GM18909 (cell line): ENCODE measurements around the gene RNF112.

Source experiments
- ATAC-seq: cut with Tn5 transposase; IDR thresholded peaks from one replicate; pipeline ENCODE4 v1.9.1; 2021; ENCODE audit warnings: mild to moderate bottlenecking; ENCODE audit not compliant: unreplicated experiment, poor library complexity

Gene RNF112

DNA sequence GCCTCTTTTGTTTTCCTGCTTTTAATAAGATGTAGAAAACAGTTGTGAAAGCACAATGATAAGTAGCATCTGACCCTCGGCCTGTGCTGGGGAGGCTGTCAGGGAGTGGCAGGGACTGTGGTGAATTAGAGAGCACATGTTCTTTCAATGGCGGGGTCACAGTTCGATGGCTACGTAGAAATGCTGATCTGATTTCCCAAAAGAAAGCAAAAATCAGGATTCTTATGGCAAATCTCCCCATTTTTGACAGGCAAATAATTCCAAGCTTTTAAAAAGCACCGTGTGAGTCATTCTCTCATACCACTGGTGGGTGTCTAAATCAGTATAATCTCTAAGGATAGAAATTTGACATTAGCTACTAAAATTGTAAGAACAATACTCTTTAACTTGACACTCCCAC is 36.9 kb upstream of the RNF112 start:
- no peak for ATAC-seq

DNA sequence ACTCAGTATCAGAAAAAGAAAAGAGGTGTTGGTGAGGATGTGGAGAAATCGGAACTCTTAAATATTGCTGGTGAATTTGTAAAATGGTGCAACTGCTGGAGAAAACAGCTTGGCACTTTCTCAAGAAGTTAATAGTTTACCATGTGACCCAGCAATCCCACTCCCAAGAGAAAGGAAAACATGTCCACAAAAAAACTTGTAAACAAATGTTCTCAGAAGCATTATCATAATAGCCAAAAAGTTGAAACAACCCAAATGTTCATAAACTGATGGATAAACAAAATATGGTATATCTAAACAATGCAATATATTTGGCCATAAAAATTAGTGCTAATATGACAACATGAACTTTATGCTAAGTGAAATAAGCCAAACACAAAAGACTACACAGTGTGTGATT is 35.3 kb upstream of the RNF112 start:
- no peak for ATAC-seq

DNA sequence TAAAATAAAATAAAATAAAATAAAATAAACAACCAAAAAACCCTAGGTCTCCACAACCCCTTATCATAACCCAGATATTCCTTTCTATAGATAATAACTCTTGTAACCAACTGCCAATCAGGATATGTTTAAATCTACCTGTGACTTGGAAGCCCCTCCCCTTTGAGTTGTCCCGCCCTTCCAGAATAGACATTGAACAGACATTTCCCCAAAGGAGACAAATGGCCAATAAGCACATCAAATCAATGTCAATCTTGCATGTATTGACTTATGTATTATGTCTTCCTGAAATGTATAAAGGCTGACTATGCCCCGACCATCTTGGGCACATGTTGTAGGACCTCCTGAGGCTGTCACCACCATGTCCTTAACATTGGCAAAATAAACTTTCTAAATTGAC is 34.2 kb upstream of the RNF112 start:
- no peak for ATAC-seq

DNA sequence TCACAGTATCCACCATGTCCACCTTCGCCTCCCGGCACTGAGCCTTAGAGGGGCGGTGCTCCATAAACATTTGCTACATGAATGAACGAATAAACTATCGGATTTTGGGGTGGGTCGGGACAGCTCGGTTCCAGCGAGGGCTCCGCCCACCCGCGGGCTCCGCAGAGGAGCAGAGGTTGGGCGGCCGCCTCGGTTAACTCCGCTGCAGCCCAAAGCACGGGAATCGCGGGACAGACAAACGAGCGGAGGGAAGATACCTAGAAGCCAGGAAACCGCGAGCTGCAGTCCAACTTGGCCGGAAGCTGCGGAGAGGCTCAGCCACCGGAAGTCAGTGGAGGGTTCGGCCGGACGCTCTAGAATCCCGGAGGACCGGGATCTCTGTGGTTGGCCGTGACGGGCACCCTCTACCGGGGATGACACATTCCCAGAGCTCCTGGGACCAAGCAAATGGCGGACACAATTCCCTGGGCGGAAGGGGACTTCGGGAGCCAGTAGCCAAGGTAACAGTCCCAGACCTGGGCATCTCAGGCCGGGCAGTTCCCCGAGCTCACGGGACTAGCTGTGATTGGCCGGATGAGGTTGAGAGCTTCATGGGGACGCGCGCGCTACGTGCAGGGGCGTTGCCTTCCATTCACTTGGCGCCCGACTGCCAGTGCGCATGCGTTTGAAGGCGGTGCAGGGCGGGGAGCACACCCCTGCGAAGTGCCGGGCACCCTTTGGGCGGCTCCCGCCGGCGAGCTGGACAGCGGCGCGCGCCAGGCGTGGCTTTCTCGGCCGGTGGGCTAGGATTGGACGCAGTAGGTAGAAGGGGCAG is 33.2 kb upstream of the RNF112 start:
- peak; percentile 92 for ATAC-seq

DNA sequence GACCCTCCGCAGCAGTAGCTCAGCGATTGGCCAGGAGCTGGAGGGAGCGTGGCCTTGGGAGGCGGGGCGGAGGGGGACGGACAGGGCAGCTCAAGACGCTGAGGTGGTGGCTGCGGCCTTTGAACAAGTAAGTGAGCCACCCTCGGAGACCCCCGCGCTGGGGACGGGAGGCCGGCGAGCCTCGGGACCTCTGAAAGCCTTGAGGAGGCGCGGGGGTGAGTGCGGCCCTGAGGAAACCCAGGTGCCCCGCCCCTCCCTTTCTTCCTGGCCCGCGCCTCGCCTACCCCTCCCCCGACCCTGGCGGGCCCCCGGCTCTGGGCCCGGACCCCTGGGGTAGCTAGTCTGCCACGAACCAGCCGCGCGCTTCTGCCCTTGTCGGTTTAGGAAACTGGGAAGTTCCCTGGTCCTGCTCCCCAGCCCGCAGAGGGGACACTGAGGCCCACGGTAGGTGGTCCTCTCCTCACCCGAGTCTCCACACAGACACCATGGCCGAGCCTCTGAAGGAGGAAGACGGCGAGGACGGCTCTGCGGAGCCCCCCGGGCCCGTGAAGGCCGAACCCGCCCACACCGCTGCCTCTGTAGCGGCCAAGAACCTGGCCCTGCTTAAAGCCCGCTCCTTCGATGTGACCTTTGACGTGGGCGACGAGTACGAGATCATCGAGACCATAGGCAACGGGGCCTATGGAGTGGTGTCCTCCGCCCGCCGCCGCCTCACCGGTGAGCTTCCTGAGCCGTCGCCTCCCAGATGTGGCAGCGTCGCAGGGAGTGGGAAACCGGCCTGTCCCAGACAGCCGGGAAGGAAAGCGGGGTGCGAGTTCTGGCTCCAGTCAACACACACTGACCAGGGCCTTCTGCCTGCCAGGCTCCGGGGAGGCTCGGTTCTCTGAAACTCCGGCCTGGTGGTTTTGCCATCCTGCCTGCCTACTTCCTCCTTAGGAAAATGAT is 32.3 kb upstream of the RNF112 start, which contains the start of gene MAPK7:
Gene MAPK7, plus strand, starts transcription at position 83 of the 945 bp plus-strand sequence. Its CDS starts 403 bp downstream, at position 486.
- peak; percentile 20 for ATAC-seq

DNA sequence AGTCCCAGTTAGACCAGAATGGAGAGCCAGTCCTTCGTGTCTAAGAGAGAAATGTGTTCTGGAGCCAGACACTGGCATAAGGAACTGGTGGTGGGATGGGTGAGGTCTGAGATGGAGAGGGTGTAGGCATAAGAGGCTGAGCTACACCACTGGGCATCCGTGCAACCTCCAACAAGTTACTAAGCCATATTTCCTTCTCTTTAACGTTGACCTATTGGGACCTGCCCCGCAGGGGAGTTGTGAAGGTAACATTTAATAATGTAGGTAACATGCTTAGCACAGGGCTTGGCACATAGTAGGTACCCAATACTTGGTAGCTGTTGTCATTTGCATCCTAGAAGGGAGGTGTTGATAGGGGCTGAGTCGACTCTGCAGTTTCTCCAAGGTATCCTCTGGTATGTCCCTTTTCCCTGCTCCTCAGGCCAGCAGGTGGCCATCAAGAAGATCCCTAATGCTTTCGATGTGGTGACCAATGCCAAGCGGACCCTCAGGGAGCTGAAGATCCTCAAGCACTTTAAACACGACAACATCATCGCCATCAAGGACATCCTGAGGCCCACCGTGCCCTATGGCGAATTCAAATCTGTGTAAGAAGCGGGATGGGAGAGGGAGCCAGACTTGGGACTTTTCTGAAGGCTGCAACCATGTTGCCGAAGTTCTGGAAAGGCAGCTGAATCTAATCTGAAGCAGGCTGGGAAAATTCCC is 31.5 kb upstream of the RNF112 start:
- ATAC-seq: no peak

DNA sequence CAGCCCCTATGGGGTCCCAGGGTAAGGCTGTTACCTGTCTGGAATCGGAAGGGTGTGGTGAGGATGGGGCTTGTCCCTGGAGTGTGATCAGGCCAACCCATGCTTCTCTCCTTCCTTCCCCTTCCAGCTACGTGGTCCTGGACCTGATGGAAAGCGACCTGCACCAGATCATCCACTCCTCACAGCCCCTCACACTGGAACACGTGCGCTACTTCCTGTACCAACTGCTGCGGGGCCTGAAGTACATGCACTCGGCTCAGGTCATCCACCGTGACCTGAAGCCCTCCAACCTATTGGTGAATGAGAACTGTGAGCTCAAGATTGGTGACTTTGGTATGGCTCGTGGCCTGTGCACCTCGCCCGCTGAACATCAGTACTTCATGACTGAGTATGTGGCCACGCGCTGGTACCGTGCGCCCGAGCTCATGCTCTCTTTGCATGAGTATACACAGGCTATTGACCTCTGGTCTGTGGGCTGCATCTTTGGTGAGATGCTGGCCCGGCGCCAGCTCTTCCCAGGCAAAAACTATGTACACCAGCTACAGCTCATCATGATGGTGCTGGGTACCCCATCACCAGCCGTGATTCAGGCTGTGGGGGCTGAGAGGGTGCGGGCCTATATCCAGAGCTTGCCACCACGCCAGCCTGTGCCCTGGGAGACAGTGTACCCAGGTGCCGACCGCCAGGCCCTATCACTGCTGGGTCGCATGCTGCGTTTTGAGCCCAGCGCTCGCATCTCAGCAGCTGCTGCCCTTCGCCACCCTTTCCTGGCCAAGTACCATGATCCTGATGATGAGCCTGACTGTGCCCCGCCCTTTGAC is 30.3 kb upstream of the RNF112 start:
- ATAC-seq: no peak

DNA sequence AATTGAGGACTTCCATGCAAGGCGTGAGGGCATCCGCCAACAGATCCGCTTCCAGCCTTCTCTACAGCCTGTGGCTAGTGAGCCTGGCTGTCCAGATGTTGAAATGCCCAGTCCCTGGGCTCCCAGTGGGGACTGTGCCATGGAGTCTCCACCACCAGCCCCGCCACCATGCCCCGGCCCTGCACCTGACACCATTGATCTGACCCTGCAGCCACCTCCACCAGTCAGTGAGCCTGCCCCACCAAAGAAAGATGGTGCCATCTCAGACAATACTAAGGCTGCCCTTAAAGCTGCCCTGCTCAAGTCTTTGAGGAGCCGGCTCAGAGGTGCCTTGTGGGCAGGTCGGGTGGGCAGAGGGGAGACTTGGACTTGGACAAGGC is 29.7 kb upstream of the RNF112 start:
- ATAC-seq: no peak

DNA sequence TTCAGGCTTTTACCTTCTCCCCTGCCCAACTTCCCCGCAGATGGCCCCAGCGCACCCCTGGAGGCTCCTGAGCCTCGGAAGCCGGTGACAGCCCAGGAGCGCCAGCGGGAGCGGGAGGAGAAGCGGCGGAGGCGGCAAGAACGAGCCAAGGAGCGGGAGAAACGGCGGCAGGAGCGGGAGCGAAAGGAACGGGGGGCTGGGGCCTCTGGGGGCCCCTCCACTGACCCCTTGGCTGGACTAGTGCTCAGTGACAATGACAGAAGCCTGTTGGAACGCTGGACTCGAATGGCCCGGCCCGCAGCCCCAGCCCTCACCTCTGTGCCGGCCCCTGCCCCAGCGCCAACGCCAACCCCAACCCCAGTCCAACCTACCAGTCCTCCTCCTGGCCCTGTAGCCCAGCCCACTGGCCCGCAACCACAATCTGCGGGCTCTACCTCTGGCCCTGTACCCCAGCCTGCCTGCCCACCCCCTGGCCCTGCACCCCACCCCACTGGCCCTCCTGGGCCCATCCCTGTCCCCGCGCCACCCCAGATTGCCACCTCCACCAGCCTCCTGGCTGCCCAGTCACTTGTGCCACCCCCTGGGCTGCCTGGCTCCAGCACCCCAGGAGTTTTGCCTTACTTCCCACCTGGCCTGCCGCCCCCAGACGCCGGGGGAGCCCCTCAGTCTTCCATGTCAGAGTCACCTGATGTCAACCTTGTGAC is 29.1 kb upstream of the RNF112 start:
- ATAC-seq: no peak

DNA sequence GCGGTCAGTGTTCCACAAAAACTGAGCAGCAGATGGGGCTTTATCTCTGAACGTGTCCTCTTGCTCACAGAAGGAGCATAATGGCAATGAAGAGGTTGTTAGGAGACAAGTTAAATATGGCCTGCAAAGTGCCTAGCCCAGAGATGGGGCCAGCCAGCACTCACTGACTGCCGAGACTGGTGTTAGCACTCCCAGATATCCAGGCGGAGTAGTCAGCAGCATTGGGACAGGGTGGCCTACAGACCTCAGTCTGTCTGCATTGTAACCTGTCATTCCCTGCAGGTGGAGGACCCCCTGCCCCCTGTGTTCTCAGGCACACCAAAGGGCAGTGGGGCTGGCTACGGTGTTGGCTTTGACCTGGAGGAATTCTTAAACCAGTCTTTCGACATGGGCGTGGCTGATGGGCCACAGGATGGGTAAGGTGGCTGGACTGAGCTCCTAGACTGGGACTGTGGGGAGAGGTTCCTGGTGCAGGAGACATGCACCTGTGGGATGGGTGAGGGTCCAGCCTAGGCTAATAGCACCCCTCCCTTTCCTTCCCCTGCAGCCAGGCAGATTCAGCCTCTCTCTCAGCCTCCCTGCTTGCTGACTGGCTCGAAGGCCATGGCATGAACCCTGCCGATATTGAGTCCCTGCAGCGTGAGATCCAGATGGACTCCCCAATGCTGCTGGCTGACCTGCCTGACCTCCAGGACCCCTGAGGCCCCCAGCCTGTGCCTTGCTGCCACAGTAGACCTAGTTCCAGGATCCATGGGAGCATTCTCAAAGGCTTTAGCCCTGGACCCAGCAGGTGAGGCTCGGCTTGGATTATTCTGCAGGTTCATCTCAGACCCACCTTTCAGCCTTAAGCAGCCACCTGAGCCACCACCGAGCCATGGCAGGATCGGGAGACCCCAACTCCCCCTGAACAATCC is 28.2 kb upstream of the RNF112 start:
- ATAC-seq: no peak

DNA sequence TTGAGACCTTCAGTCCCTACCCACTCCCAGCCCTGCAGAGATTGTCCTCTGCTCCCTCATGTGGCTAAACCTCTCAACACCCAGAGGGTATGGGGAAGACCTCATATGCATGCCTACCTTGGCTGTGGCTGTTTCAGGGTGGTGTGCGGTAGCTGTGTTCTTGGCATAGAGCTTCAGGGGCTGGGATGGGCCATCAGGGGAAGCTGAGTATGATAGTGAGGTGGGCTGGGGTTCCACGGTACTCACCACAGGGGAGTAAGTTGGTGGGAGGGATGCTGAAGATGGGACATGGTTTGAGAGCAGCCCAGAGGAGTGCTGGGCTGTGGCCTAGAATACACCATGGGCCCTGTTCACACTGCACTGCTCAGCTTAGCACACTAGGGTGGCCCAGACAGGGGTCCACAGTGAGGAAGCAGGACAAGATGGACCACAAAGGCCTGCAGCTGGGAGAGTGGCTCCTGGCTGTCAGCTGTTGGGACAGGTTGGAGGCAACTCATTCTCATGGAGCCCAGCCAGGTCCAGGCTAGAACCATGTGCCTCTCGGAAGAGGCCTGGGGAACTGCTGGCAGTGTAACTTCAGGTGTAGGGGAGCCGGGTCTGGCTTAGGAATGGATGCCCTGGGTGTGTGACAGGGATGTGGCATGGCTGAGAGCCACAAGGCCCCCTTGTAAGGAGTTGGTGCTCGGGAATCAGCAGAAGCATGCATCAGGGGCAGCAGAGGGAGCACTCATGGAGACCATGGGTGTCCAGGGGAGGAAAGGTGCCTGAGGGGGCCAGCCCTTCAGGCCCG is 27.2 kb upstream of the RNF112 start:
- ATAC-seq: no peak

DNA sequence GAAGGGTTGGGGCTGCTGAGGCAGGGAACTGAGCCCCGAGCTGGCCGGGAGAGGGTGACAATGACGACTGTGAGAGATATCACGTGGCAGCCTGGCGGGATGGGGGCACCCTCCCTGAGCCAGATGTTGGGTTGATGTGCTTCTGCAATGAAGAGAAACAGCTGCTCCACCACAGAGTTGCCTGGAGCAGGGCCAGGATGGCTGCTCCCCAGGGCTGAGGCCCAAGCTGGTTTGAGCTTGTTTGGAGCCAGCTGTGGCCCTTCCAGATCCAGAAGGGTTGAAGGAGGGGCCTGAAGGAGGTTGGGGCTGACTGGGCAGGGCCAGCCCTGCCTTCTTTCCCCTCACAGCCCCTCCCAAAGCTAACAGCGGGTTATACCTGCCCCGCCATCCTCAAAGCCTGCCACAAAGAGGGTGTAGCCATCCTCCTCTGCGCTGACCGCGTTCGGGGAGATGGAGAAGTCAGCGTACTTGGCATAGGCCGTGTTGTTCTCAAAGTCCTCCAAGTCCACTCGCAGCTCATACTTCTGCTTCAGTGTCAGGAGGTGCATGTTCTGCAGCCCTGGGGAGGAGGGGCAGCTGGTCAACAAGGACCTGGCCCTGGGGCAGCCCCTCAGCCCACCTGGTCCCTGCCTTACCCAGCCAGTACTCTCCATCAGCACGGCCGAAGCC is 26.2 kb upstream of the RNF112 start:
- ATAC-seq: no peak

DNA sequence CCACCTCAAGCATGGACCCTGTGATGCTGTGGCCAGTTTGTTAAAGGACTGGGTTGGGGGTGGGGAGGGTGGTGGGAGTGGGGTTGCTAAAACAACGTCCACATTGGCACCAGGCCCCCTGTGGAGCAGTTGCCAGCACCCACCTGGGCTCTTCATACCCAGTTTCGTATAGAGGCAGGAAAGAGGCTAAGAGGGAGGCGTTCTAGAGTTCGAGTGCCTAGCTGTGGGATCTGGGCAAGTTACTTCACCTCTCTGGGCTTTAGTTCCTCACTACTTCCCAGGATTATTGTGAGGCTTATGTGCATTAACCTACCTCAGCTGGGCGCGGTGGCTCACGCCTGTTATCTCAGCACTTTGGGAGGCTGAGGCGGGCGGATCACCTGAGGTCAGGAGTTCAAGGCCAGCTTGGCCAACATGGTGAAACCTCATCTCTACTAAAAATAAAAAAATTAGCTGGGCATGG is 25.5 kb upstream of the RNF112 start:
- ATAC-seq: no peak

DNA sequence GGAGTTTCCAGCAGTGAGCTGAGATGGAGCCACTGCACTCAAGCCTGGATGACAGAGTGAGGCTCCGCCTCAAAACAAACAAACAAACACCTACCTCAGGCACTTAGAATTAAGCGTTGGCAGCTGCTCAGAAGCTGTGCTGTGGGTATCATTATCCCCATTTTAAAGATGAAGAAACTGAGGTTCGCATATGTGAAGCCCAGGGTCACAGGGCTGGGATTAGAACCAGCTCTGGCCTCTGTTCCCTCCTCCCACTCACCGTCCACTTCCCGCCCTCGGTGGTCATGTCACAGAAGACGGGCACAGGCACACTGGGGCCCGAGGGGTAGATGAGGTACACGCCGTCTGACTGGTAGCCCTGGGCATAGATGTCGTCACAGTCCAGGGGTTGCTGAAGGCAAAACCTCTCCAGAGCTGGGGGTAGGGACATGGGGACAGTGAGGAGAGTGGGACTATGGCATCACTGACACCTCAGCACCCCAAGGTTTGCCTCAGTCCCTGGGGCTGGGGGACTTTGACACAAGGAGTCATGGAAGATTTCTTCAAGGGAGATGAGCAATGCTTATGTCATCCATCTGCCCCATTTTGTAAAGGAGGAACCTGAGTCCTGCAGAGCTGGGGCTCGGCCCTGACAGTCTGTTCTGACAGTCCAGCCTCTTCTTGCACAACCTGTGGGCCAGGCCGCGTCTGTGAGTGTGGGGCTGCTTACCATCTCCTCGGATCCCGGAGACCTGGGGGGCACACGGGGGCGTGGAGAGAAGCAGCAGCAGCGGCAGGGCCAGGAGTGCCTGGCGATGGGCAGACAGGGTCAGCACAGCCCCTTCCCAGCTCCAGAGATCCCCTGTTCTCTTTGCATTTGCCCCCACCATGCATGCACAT is 24.7 kb upstream of the RNF112 start:
- no peak for ATAC-seq

DNA sequence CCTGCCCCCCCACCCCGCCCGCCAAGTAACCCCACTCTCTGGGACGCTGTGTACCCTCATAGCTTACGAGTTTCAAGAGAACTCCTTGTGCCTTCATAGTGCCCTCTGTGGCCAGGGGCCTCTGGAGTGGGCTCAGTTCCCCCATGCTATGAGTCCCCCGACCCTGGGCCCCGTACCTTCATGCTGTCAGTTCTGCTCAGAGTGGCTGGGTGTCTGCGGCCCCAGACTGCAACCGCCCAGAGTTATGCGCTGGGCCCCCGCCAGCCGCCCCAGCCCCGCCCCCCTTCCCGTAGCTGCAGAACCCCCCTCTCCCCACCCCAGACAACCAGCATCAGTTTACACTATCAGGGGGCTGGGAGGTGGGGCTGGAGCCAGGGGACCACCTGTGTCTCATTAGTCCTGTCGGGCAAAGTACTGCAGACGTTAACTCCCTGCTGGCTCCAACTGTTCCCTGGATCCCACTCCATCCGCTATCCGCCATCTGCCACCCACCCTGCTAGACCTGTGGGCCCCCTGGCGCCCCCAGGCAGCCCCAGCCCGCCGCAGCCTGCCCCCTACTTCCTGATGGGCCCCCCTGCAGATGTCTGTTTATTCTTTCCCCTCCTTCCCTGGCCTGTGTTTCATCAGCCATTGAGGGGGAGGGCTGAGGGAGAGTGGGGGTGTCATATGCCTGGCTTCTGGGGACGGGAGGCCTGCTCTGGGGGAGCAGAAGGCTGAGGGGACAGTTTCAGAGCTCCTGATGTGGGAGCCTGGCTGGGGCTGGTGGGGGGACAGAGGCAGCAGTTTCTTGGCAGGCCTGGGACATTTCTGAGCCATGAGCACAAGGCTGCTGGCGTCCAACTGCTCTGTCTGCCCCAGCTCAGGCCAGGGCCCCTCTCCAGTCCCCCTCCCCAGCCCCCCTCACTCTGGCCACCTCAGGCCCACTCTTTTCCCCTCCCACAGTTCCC is 23.8 kb upstream of the RNF112 start, which contains the start of gene MFAP4:
Gene MFAP4, minus strand, starts transcription at position 217 of the 947 bp plus-strand sequence. Its CDS starts 35 bp downstream, at position 182.
- ATAC-seq: no peak
